Measurements from ENCODE around the gene SSH2. TPM values are rescaled to one million over a fixed set of nuclear protein-coding genes. Genes with fewer than 3 reads are reported as not detected.
"Not testable (repeated sequence)": the region's sequence is repeated elsewhere in the genome, so short reads cannot be mapped to it uniquely, and the experiment has no call there.

The SSH2 gene
- total RNA-seq, 1 donor from 2014 or later, result 21.9 TPM

- no peak overlapping the region for H3K4me3 Mint-ChIP-seq (ENCODE audit: unreplicated experiment)
- H3K27ac Mint-ChIP-seq (ENCODE audit: unreplicated experiment), result peak overlapping the region; percentile 3
- no peaks in the 10 kb centered on the region for H3K9me3 Mint-ChIP-seq (ENCODE audit: unreplicated experiment)
- no peak for DNase-seq (ENCODE audit: extremely low spot score, unreplicated experiment)
- H3K36me3 Mint-ChIP-seq (ENCODE audit: unreplicated experiment), result peaks cover 8% of the 10 kb centered on the region
- no peaks in the 10 kb centered on the region for H3K27me3 Mint-ChIP-seq (ENCODE audit: unreplicated experiment)
- H3K4me1 Mint-ChIP-seq (ENCODE audit: unreplicated experiment), result peaks cover 24% of the 10 kb centered on the region
- TF ChIP-seq CTCF (IDR thresholded peaks at IDR 0.05), result no peak
These were observed 248.0 kb downstream of the SSH2 start for GRCh38 chr17:29682054-29682453.

- peaks cover 9% of the 10 kb centered on the region for H3K36me3 Mint-ChIP-seq (ENCODE audit: unreplicated experiment)
- peaks cover 23% of the 10 kb centered on the region for H3K4me1 Mint-ChIP-seq (ENCODE audit: unreplicated experiment)
- no peak for TF ChIP-seq CTCF (IDR thresholded peaks at IDR 0.05)
- H3K4me3 Mint-ChIP-seq (ENCODE audit: unreplicated experiment), result no peak overlapping the region
- no peaks in the 10 kb centered on the region for H3K9me3 Mint-ChIP-seq (ENCODE audit: unreplicated experiment)
- no peak for DNase-seq (ENCODE audit: extremely low spot score, unreplicated experiment)
- no peaks in the 10 kb centered on the region for H3K27me3 Mint-ChIP-seq (ENCODE audit: unreplicated experiment)
- peak overlapping the region; percentile 71 for H3K27ac Mint-ChIP-seq (ENCODE audit: unreplicated experiment)
These were observed 252.2 kb downstream of the SSH2 start for GRCh38 chr17:29677824-29678223.

- TF ChIP-seq CTCF (IDR thresholded peaks at IDR 0.05), result no peak
- Mint-ChIP-seq H3K27me3 (ENCODE audit: unreplicated experiment) (no peaks in the 10 kb centered on the region), H3K27ac (ENCODE audit: unreplicated experiment) (peak overlapping the region; percentile 71), H3K4me1 (ENCODE audit: unreplicated experiment) (peaks cover 20% of the 10 kb centered on the region), H3K36me3 (ENCODE audit: unreplicated experiment) (peaks cover 9% of the 10 kb centered on the region), H3K4me3 (ENCODE audit: unreplicated experiment) (no peak overlapping the region), H3K9me3 (ENCODE audit: unreplicated experiment) (no peaks in the 10 kb centered on the region)
- DNase-seq (ENCODE audit: extremely low spot score, unreplicated experiment), result no peak
These were observed 252.7 kb downstream of the SSH2 start for GRCh38 chr17:29677221-29677791.

GRCh38 chr17:29675961-29676360, 254.1 kb downstream of the SSH2 start:
- not testable (repeated sequence) for H3K9me3 Mint-ChIP-seq (ENCODE audit: unreplicated experiment); H3K27me3 Mint-ChIP-seq (ENCODE audit: unreplicated experiment); H3K4me3 Mint-ChIP-seq (ENCODE audit: unreplicated experiment); H3K27ac Mint-ChIP-seq (ENCODE audit: unreplicated experiment); DNase-seq (ENCODE audit: extremely low spot score, unreplicated experiment)
- Mint-ChIP-seq H3K36me3 (ENCODE audit: unreplicated experiment) (peaks cover 11% of the 10 kb centered on the region), H3K4me1 (ENCODE audit: unreplicated experiment) (peaks cover 13% of the 10 kb centered on the region)

GRCh38 chr17:29674281-29674680, 255.7 kb downstream of the SSH2 start:
- Mint-ChIP-seq H3K36me3 (ENCODE audit: unreplicated experiment) (peaks cover 15% of the 10 kb centered on the region), H3K27me3 (ENCODE audit: unreplicated experiment) (no peaks in the 10 kb centered on the region), H3K27ac (ENCODE audit: unreplicated experiment) (no peak overlapping the region), H3K4me1 (ENCODE audit: unreplicated experiment) (peaks cover 13% of the 10 kb centered on the region), H3K4me3 (ENCODE audit: unreplicated experiment) (no peak overlapping the region), H3K9me3 (ENCODE audit: unreplicated experiment) (no peaks in the 10 kb centered on the region)
- TF ChIP-seq CTCF (IDR thresholded peaks at IDR 0.05), result no peak
- no peak for DNase-seq (ENCODE audit: extremely low spot score, unreplicated experiment)

- Mint-ChIP-seq H3K4me1 (ENCODE audit: unreplicated experiment) (peaks cover 3% of the 10 kb centered on the region), H3K36me3 (ENCODE audit: unreplicated experiment) (peaks cover 28% of the 10 kb centered on the region), H3K9me3 (ENCODE audit: unreplicated experiment) (no peaks in the 10 kb centered on the region), H3K4me3 (ENCODE audit: unreplicated experiment) (no peak overlapping the region), H3K27me3 (ENCODE audit: unreplicated experiment) (no peaks in the 10 kb centered on the region), H3K27ac (ENCODE audit: unreplicated experiment) (no peak overlapping the region)
- DNase-seq (ENCODE audit: extremely low spot score, unreplicated experiment), result no peak
- no peak for TF ChIP-seq CTCF (IDR thresholded peaks at IDR 0.05)
These were observed 258.4 kb downstream of the SSH2 start for GRCh38 chr17:29671661-29672060.

All from osteocyte (in vitro differentiated cells).